DOHH2 (cell line): Measurements from ENCODE around the gene CCDC154.

Source experiments
- EZH2phosphoT487 ChIP-seq: fragments of 200-600 bp; sonication (generic); IDR thresholded peaks from 2 replicates; pipeline ENCODE4 v1.6.1; 2017; ENCODE audit warnings: borderline replicate concordance, mild to moderate bottlenecking, antibody characterized with exemption, low read length, moderate library complexity, mixed read lengths
- TF ChIP-seq, protein P1 (sequence below): fragments of 200-600 bp; sonication (generic); IDR thresholded peaks from one replicate; pipeline ENCODE4 v1.5.1; 2014; ENCODE audit warnings: antibody characterized with exemption, mild to moderate bottlenecking, low read depth, low read length; ENCODE audit not compliant: poor library complexity, severe bottlenecking

GRCh38 chr16:1433263-1433560 is 11.1 kb downstream of the CCDC154 start:
- TF ChIP-seq, protein P1, sequence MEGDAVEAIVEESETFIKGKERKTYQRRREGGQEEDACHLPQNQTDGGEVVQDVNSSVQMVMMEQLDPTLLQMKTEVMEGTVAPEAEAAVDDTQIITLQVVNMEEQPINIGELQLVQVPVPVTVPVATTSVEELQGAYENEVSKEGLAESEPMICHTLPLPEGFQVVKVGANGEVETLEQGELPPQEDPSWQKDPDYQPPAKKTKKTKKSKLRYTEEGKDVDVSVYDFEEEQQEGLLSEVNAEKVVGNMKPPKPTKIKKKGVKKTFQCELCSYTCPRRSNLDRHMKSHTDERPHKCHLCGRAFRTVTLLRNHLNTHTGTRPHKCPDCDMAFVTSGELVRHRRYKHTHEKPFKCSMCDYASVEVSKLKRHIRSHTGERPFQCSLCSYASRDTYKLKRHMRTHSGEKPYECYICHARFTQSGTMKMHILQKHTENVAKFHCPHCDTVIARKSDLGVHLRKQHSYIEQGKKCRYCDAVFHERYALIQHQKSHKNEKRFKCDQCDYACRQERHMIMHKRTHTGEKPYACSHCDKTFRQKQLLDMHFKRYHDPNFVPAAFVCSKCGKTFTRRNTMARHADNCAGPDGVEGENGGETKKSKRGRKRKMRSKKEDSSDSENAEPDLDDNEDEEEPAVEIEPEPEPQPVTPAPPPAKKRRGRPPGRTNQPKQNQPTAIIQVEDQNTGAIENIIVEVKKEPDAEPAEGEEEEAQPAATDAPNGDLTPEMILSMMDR: no peak
- no peak for TF ChIP-seq EZH2phosphoT487
